Neural cell (in vitro differentiated cells): ENCODE data around the gene SUSD2.

Source experiments
- CTCF ChIP-seq: fragments of 450-650 bp; IDR thresholded peaks from 2 replicates; pipeline ENCODE4 v1.5.1; 2014; ENCODE audit warnings: antibody characterized with exemption, mild to moderate bottlenecking, moderate library complexity; ENCODE audit not compliant: poor library complexity, severe bottlenecking
- EP300 ChIP-seq: fragments of 450-650 bp; conservative IDR thresholded peaks from 2 replicates; pipeline ENCODE4 v1.6.1; 2014; ENCODE audit warnings: antibody characterized with exemption, mild to moderate bottlenecking, moderate library complexity; ENCODE audit not compliant: poor library complexity, severe bottlenecking
- EZH2 ChIP-seq: fragments of 200-600, 300-800 bp; shearing (Covaris generic), sonication (generic); IDR thresholded peaks from 2 replicates; pipeline ENCODE4 v1.6.1; 2014; ENCODE audit warnings: antibody characterized with exemption, low read length, borderline replicate concordance, mild to moderate bottlenecking; ENCODE audit not compliant: insufficient read depth, poor library complexity, severe bottlenecking
- MXI1 ChIP-seq: fragments of 450-650 bp; conservative IDR thresholded peaks from 2 replicates; pipeline ENCODE4 v1.6.1; 2014; ENCODE audit warnings: antibody characterized with exemption, mild to moderate bottlenecking; ENCODE audit not compliant: poor library complexity, severe bottlenecking
- POLR2AphosphoS5 ChIP-seq: IDR thresholded peaks from 2 replicates; pipeline ENCODE4 v1.6.1; 2012
- RAD21 ChIP-seq: fragments of 450-650 bp; conservative IDR thresholded peaks from 2 replicates; pipeline ENCODE4 v1.6.1; 2014; ENCODE audit warnings: antibody characterized with exemption, mild to moderate bottlenecking, moderate library complexity
- REST ChIP-seq: IDR thresholded peaks from 2 replicates; pipeline ENCODE4 v1.6.1; 2012; ENCODE audit warnings: borderline replicate concordance
- SMC3 ChIP-seq: fragments of 450-650 bp; conservative IDR thresholded peaks from 2 replicates; pipeline ENCODE4 v1.6.1; 2014; ENCODE audit warnings: antibody characterized with exemption, mild to moderate bottlenecking, moderate library complexity; ENCODE audit not compliant: poor library complexity
- TAF1 ChIP-seq: IDR thresholded peaks from 2 replicates; pipeline ENCODE4 v1.6.1; 2012; ENCODE audit warnings: low read depth

GRCh38 chr22:24170632-24171031 lies 10.7 kb upstream of the SUSD2 start:
- TF ChIP-seq POLR2AphosphoS5 = no peak
- no peak for TF ChIP-seq CTCF
- TF ChIP-seq EP300 = no peak
- TF ChIP-seq EZH2 = no peak
- TF ChIP-seq MXI1 = no peak
- TF ChIP-seq REST = no peak
- TF ChIP-seq RAD21 = no peak
- TF ChIP-seq SMC3 = no peak
- no peak for TF ChIP-seq TAF1
